ENCODE measurements around the gene CACNA1E. TPM values are rescaled to one million over a fixed set of nuclear protein-coding genes. Genes with fewer than 3 reads are reported as not detected.

Gene CACNA1E
- total and polyA plus RNA-seq, 2 experiments from 2014 or later = 1.1 to 1.7 TPM

DNA sequence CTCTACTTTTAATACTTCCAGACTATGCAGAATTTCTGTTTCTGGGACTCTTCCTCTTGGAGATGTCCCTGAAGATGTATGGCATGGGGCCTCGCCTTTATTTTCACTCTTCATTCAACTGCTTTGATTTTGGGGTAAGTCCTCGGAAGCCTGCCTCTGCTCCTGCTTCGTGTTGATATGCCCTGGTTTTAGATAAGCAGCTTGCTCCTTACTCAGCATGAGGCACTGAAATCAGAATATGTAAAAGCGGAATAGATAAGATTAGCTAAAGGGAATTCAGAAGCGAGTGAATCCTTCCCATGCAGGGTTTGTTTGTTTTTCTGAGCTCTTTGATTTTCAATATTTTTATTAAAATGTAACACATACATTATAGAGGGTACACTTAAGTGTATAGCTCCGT, 234.7 kb downstream of the CACNA1E start:
- Histone ChIP-seq H3K27me3 (no peaks in the 10 kb centered on the region), H3K9me3 (ENCODE audit: low read depth) (no peaks in the 10 kb centered on the region), H3K27ac (no peak overlapping the region), H3K4me1 (ENCODE audit: insufficient read depth) (no peaks in the 10 kb centered on the region), H3K4me3 (no peak overlapping the region), H3K4me2 (no peak overlapping the region), H2AFZ (no peak overlapping the region), H3K9me2 (replicated peaks; ENCODE audit: insufficient read depth) (no peaks in the 10 kb centered on the region), H3K79me2 (no peaks in the 10 kb centered on the region), H4K20me1 (ENCODE audit: insufficient read depth, poor library complexity, severe bottlenecking) (no peaks in the 10 kb centered on the region), H3K36me3 (replicated peaks; ENCODE audit: insufficient read depth, low read depth) (no peaks in the 10 kb centered on the region)
- DNase-seq (ENCODE audit: low spot score) = no peak
- WGBS (ENCODE audit: low lambda C conversion rate, missing lambda C conversion rate) = 45% methylated on average over 6 of the region's 6 CpGs
- TF ChIP-seq EZH2phosphoT487 (IDR thresholded peaks at IDR 0.05; ENCODE audit: low read depth, severe bottlenecking, unreplicated experiment) (no peak), EZH2 (IDR thresholded peaks at IDR 0.05; ENCODE audit: borderline replicate concordance) (no peak)
- TF ChIP-seq, protein P1, sequence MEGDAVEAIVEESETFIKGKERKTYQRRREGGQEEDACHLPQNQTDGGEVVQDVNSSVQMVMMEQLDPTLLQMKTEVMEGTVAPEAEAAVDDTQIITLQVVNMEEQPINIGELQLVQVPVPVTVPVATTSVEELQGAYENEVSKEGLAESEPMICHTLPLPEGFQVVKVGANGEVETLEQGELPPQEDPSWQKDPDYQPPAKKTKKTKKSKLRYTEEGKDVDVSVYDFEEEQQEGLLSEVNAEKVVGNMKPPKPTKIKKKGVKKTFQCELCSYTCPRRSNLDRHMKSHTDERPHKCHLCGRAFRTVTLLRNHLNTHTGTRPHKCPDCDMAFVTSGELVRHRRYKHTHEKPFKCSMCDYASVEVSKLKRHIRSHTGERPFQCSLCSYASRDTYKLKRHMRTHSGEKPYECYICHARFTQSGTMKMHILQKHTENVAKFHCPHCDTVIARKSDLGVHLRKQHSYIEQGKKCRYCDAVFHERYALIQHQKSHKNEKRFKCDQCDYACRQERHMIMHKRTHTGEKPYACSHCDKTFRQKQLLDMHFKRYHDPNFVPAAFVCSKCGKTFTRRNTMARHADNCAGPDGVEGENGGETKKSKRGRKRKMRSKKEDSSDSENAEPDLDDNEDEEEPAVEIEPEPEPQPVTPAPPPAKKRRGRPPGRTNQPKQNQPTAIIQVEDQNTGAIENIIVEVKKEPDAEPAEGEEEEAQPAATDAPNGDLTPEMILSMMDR (IDR thresholded peaks at IDR 0.05; ENCODE audit: poor library complexity) = no peak

DNA sequence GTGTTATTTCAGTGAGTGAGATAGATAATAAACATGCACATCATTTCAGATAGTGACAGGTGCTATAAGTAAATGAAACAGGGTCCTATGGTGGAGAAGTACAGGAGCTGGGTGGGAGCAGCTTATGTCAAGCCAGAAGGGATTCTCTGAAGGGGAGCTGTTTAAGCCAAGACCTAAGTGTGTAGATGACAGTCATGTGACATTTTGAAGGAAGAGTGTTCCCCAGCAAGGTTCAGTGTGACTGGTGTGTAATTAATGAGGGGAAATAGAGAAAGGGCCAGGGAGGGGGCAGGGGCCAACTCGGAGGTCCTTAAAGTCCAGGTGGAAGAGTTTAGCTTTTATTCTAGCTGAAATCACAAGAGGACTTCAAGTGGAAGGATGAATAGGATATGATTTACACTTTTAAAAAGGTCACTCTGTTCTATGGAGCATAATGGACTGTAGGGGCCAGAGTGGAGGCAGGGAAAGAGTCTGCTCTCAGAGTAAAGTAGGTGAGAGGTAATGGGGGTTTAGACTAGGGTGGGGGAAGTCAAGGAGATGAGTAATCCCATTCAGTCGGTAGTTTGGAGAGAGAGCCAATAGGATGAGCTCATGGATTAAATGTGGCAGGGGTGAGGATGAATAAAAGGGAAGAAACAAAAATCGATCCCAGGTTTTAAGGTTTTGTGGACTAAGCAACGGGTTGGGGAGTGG, 243.1 kb downstream of the CACNA1E start:
- WGBS (ENCODE audit: low lambda C conversion rate, missing lambda C conversion rate) = 56% methylated on average over 4 of the region's 4 CpGs
- H3K4me3 ChIP-seq = no peak overlapping the region
- no peaks in the 10 kb centered on the region for H4K20me1 ChIP-seq (ENCODE audit: insufficient read depth, poor library complexity, severe bottlenecking)
- no peaks in the 10 kb centered on the region for H3K4me1 ChIP-seq (ENCODE audit: insufficient read depth)
- no peak for DNase-seq (ENCODE audit: low spot score)
- no peak overlapping the region for H3K4me2 ChIP-seq
- TF ChIP-seq EZH2 (IDR thresholded peaks at IDR 0.05; ENCODE audit: borderline replicate concordance) (no peak), EZH2phosphoT487 (IDR thresholded peaks at IDR 0.05; ENCODE audit: low read depth, severe bottlenecking, unreplicated experiment) (no peak)
- TF ChIP-seq, protein P1 (IDR thresholded peaks at IDR 0.05; ENCODE audit: poor library complexity) = no peak
- no peaks in the 10 kb centered on the region for H3K36me3 ChIP-seq (replicated peaks; ENCODE audit: insufficient read depth, low read depth)
- H3K79me2 ChIP-seq = no peaks in the 10 kb centered on the region
- no peak overlapping the region for H2AFZ ChIP-seq
- no peaks in the 10 kb centered on the region for H3K27me3 ChIP-seq
- no peaks in the 10 kb centered on the region for H3K9me2 ChIP-seq (replicated peaks; ENCODE audit: insufficient read depth)
- no peak overlapping the region for H3K27ac ChIP-seq
- H3K9me3 ChIP-seq (ENCODE audit: low read depth) = no peaks in the 10 kb centered on the region

DNA sequence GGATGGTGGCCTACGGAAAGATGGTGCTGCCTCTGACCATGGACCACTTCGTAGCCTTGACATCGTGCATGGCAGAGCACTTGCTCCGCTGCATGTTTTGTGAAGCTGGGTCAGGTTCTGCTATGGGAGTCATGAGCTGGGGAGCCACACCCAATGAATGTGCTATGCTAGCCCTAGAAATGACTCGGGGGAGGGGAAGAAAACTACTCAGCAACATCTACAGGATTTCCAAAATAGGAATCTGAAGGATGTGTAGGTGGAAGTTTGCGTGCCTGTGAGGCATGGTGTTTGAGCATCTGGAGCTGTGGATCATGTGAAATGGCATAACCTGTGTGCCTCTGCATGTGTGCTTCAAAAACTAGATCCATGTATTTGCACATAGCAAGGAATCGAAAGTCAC, 247.3 kb downstream of the CACNA1E start:
- no peaks in the 10 kb centered on the region for H4K20me1 ChIP-seq (ENCODE audit: insufficient read depth, poor library complexity, severe bottlenecking)
- no peaks in the 10 kb centered on the region for H3K9me2 ChIP-seq (replicated peaks; ENCODE audit: insufficient read depth)
- 92% methylated on average over 7 of the region's 7 CpGs for WGBS (ENCODE audit: low lambda C conversion rate, missing lambda C conversion rate)
- H3K9me3 ChIP-seq (ENCODE audit: low read depth) = no peaks in the 10 kb centered on the region
- no peak overlapping the region for H3K4me2 ChIP-seq
- no peaks in the 10 kb centered on the region for H3K27me3 ChIP-seq
- DNase-seq (ENCODE audit: low spot score) = no peak
- no peaks in the 10 kb centered on the region for H3K36me3 ChIP-seq (replicated peaks; ENCODE audit: insufficient read depth, low read depth)
- H3K4me1 ChIP-seq (ENCODE audit: insufficient read depth) = no peaks in the 10 kb centered on the region
- TF ChIP-seq EZH2 (IDR thresholded peaks at IDR 0.05; ENCODE audit: borderline replicate concordance) (no peak), EZH2phosphoT487 (IDR thresholded peaks at IDR 0.05; ENCODE audit: low read depth, severe bottlenecking, unreplicated experiment) (no peak)
- TF ChIP-seq, protein P1 (IDR thresholded peaks at IDR 0.05; ENCODE audit: poor library complexity) = no peak
- H3K27ac ChIP-seq = no peak overlapping the region
- H3K79me2 ChIP-seq = no peaks in the 10 kb centered on the region
- H2AFZ ChIP-seq = no peak overlapping the region
- no peak overlapping the region for H3K4me3 ChIP-seq

Measured in hepatocyte (in vitro differentiated cells).